ENCODE results near the gene FOXQ1. TPM values are rescaled to one million over a fixed set of nuclear protein-coding genes. Genes with fewer than 3 reads are reported as not detected.
A peak's percentile ranks its signal among the peaks of the same experiment; 100 is the strongest.

Gene FOXQ1
- 1 to 10 TPM in 1 of 2 donors, not detected in 1; 1.1 TPM for total RNA-seq
- under 1 TPM in 1 of 2 donors, not detected in 1; 0.28 TPM for polyA plus RNA-seq

GRCh38 chr6:1311400-1312202 is at the start of gene FOXQ1:
Gene FOXQ1, plus strand, starts transcription at chr6:1312098. Its CDS starts 607 bp downstream, at chr6:1312705.
- under 1% methylated on average over 75 of the region's 75 CpGs for WGBS
- H3K4me1 ChIP-seq (ENCODE audit: control insufficient read depth in 4 of 4, insufficient read depth in 4 of 4, low read length in 3 of 4): peaks cover 15 to 39% (median 24%) of the 10 kb centered on the region in 4 donors
- no peaks in the 10 kb centered on the region for H3K36me3 ChIP-seq (ENCODE audit: control insufficient read depth in 4 of 4, insufficient read depth in 3 of 4, low read depth in 1 of 4, low read length in 3 of 4)
- H3K4me3 ChIP-seq (ENCODE audit: low read depth in 1 of 3, low read length in 3 of 3): peak within 1 kb of the TSS; percentile 54 to 78 (median 78)
- peak; percentile 72 for DNase-seq (ENCODE audit: low spot score)
- H3K27me3 ChIP-seq (ENCODE audit: control insufficient read depth in 4 of 4, insufficient read depth in 4 of 4, low read length in 3 of 4): peaks cover 0 to 3% (median 1%) of the 10 kb centered on the region in 4 donors
- no peaks in the 10 kb centered on the region for H3K9me3 ChIP-seq (ENCODE audit: control insufficient read depth in 4 of 4, low read length in 3 of 4)
- no peak for TF ChIP-seq MAX (IDR thresholded peaks at IDR 0.05)
- no peak for TF ChIP-seq EGR1 (IDR thresholded peaks at IDR 0.05; ENCODE audit: low read depth in 2 of 2)
- TF ChIP-seq NR2F2 (IDR thresholded peaks at IDR 0.05): no peak
- TF ChIP-seq JUND (IDR thresholded peaks at IDR 0.05): no peak
- TF ChIP-seq HNF4A (conservative IDR thresholded peaks at IDR 0.05): peak in 1 of 2 donors; percentile 19
- TF ChIP-seq YY1 (IDR thresholded peaks at IDR 0.05): no peak
- peak within 1 kb of the TSS; percentile 81 to 88 for H3K27ac ChIP-seq (ENCODE audit: low read depth in 1 of 2, low read length in 2 of 2)
- peak within 1 kb of the TSS; percentile 11 to 67 for H3K9ac ChIP-seq (ENCODE audit: low read depth in 1 of 2, low read length in 2 of 2)

GRCh38 chr6:1262704-1263038 is 49.2 kb upstream of the FOXQ1 start:
- Histone ChIP-seq H3K9ac (ENCODE audit: low read depth in 1 of 2, low read length in 2 of 2) (no peak overlapping the region), H3K9me3 (ENCODE audit: control insufficient read depth in 4 of 4, low read length in 3 of 4) (no peaks in the 10 kb centered on the region), H3K36me3 (ENCODE audit: control insufficient read depth in 4 of 4, insufficient read depth in 3 of 4, low read depth in 1 of 4, low read length in 3 of 4) (no peaks in the 10 kb centered on the region), H3K27ac (ENCODE audit: low read depth in 1 of 2, low read length in 2 of 2) (no peak overlapping the region), H3K27me3 (ENCODE audit: control insufficient read depth in 4 of 4, insufficient read depth in 4 of 4, low read length in 3 of 4) (no peaks in the 10 kb centered on the region), H3K4me3 (ENCODE audit: low read depth in 1 of 3, low read length in 3 of 3) (no peak overlapping the region), H3K4me1 (ENCODE audit: control insufficient read depth in 4 of 4, insufficient read depth in 4 of 4, low read length in 3 of 4) (no peaks in the 10 kb centered on the region)
- no peak for DNase-seq (ENCODE audit: low spot score)
- TF ChIP-seq ZBTB33 (IDR thresholded peaks at IDR 0.05) (no peak), HNF4A (conservative IDR thresholded peaks at IDR 0.05) (no peak), REST (IDR thresholded peaks at IDR 0.05) (no peak), MAX (IDR thresholded peaks at IDR 0.05) (no peak), JUND (IDR thresholded peaks at IDR 0.05) (no peak), FOXA2 (IDR thresholded peaks at IDR 0.05) (no peak), CTCF (IDR thresholded peaks at IDR 0.05; ENCODE audit: low read depth, low read length, missing input control) (no peak), FOXA1 (IDR thresholded peaks at IDR 0.05) (no peak), SP1 (IDR thresholded peaks at IDR 0.05) (no peak), EGR1 (IDR thresholded peaks at IDR 0.05; ENCODE audit: low read depth in 2 of 2) (no peak), HNF4G (IDR thresholded peaks at IDR 0.05) (no peak)
- WGBS: 92% methylated on average over 6 of the region's 6 CpGs
